Measurements from ENCODE around the gene NUDT16L1. TPM values are rescaled to one million over a fixed set of nuclear protein-coding genes. Genes with fewer than 3 reads are reported as not detected.

The NUDT16L1 gene
- total RNA-seq, 1 donor, result 28.5 TPM

DNA sequence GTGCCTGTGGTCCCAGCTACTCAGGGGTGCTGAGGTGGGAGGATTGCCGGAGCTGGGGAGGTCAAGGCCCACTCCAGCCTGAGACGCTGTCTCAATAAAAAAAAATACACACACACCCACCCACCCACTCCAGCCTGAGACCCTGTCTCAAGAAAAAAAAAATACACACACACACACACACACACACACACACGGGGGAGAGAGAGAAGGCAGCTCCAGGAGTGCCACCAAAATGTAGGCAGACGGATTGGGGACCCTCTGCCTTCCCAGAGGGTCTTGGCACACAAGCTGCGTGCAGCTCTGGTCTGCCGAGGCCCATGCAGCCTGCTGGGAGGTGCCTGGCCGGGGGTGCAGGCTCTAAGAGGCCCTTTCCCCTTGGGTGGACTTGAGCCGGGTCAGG, 5.9 kb upstream of the NUDT16L1 start:
- TF ChIP-seq, protein P1, sequence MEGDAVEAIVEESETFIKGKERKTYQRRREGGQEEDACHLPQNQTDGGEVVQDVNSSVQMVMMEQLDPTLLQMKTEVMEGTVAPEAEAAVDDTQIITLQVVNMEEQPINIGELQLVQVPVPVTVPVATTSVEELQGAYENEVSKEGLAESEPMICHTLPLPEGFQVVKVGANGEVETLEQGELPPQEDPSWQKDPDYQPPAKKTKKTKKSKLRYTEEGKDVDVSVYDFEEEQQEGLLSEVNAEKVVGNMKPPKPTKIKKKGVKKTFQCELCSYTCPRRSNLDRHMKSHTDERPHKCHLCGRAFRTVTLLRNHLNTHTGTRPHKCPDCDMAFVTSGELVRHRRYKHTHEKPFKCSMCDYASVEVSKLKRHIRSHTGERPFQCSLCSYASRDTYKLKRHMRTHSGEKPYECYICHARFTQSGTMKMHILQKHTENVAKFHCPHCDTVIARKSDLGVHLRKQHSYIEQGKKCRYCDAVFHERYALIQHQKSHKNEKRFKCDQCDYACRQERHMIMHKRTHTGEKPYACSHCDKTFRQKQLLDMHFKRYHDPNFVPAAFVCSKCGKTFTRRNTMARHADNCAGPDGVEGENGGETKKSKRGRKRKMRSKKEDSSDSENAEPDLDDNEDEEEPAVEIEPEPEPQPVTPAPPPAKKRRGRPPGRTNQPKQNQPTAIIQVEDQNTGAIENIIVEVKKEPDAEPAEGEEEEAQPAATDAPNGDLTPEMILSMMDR (IDR thresholded peaks at IDR 0.05; ENCODE audit: insufficient read depth, low read depth, low read length), result no peak
- H3K4me3 ChIP-seq (ENCODE audit: low read depth, low read length), result no peak overlapping the region
- no peak for DNase-seq (ENCODE audit: low read depth)

DNA sequence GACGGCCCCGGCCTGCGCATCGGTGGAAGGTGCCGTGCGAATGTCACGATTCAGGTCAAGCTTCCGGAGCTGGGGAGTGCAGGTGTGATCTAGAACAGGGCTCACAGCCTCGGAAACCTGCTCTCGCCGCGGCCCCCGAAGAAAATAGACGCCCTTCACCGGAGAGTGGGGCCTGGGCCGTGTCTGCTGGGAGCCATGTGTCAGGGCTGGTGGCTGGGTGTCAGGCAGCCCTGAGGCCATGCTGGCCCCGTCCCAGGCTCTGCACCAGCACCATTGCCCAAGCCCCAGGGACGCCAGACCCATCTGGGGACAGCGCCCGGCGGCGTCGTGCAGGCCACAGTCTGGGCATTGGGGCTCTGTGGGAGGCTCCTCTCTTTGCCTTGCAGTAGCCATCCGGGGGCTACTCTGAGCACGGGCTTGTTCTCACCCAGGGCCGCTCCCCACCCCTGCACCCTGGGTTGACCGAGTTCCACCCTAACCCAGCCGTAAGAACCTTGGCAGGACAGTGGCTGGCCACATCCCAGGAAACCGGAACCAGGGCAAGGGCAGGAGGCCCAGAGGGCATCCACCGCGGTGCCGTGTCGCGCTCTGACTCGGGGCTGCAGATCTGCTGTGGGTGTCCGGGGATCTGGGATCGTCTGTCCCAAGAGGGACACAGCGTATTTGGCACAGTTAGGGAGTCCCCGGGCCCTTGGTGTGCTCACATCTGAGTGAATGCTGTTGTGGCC, 5.3 kb upstream of the NUDT16L1 start:
- TF ChIP-seq, protein P1 (IDR thresholded peaks at IDR 0.05; ENCODE audit: insufficient read depth, low read depth, low read length), result no peak
- DNase-seq (ENCODE audit: low read depth), result no peak
- H3K4me3 ChIP-seq (ENCODE audit: low read depth, low read length), result no peak overlapping the region

DNA sequence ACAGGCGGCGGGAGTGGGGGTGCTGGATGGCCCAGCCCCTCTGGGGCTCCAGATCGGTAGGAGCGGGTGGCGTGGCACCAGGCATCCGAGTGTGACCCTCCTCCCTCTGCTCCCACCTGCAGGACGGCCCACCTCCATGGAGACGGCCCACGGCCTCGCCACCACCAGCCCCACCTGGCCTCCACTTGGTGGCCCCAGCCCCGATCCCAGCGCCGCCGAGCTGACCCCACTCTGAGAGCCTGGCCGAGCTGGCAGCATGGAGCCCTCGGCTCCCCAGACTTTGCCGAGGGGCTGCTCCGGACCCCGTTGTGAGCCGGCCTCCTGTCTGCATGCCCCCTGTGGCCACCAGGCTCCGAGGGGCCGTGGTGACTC, 4.7 kb upstream of the NUDT16L1 start:
- TF ChIP-seq, protein P1 (IDR thresholded peaks at IDR 0.05; ENCODE audit: insufficient read depth, low read depth, low read length), result no peak
- no peak for DNase-seq (ENCODE audit: low read depth)
- H3K4me3 ChIP-seq (ENCODE audit: low read depth, low read length), result no peak overlapping the region

DNA sequence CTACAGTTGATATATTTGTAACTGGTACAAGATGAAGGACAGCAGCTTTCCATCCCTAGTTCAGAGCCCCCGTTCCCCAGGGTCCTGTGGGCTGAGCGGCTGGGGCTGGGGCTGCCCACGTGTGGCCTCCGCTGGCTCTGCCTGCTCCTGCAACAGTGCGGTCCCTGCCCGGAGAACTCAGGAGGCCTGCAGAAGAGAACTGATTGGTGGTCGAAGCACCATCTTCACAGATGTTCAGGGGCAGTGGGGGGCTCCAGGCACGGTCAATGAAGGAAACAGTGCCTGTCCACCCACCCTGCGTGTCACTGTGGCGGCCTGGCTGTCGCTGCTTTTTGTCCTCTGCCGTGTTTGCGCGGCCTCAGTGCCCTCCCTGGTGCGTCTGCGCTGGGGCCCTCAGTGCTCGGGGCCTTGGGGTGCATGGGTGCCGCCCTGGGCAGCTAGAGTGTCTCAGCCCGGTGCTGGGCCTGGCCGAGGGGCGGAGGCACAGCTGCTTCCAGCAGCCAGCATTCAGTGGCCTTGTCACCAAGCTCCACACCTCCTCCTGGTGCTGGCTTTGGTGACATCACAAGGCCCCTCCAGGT, 4.2 kb upstream of the NUDT16L1 start:
- TF ChIP-seq, protein P1 (IDR thresholded peaks at IDR 0.05; ENCODE audit: insufficient read depth, low read depth, low read length), result no peak
- no peak for DNase-seq (ENCODE audit: low read depth)
- H3K4me3 ChIP-seq (ENCODE audit: low read depth, low read length), result no peak overlapping the region

DNA sequence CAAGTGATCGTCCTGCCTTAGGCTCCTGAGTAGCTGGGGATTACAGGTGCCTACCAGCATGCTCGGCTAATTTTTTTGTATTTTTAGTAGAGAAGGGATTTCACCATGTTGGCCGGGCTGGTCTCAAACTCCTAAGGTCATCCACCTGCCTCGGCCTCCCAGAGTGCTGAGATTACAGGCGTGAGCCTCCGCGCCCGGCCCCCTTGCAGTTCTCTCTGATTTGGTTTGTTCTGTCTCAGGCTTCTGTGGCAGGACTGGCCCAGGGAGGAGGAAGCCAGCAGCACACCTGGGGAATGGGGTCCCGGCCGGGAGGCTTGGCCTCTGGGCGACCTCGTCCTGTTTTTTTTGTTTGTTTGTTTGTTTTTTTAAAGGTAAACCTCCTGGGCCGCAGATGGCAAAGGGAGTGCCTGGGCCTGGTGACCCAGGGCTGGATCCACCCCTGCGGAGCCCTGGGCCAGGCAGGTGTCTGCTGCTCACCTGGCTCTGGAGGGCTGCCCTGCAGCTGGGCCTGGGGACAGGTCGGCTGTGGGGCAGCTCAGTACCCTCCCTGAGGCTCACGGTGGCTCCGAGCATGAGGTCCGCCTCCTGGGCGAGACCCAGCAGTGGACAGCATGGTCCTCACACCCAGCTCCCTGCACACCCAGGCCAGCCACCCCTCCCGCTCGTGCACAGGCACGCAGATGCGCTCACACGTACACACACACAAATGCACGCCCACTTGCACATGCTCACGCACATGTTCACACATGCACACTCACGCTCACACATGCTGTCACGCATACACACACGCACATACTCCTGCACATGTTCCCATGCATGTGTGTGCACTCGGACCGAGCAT, 3.3 kb upstream of the NUDT16L1 start:
- H3K4me3 ChIP-seq (ENCODE audit: low read depth, low read length), result no peak overlapping the region
- no peak for DNase-seq (ENCODE audit: low read depth)
- TF ChIP-seq, protein P1 (IDR thresholded peaks at IDR 0.05; ENCODE audit: insufficient read depth, low read depth, low read length), result no peak

DNA sequence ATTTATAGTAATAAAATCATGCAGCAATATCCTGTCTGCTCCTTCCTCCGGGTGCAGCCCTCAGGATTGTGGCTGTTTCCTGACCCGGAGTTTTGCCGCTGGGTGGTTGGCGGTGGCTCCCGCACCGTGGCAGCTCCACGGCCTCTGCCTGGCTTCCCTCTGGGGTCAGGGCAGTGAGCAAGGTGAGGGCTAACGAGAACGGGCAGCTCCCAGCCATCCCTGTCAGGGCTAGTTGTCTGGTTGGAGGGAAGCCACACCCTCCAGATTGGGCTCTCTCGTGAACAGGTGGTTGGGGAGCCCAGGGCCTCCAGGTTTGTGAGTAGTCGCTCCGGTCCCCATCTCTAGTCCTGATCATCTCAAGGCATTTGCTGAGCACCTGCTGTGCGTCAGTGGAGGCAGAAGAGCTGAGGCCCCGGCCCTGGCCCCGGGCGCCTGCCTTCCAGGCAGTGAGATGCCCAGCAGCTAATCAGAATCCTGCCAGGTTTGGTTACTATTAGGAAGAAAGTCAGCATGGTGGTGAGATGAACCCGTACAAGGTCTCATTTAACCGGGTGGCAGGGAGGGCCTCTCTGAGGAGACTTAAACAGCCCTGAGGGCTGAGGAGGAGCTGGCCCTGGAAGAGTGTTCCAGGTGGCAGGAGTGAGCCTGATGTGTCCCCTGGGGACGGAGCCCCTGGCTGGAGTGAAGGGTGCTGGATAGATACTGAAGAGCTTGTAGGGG, 2.3 kb upstream of the NUDT16L1 start:
- no peak overlapping the region for H3K4me3 ChIP-seq (ENCODE audit: low read depth, low read length)
- DNase-seq (ENCODE audit: low read depth), result no peak
- TF ChIP-seq, protein P1 (IDR thresholded peaks at IDR 0.05; ENCODE audit: insufficient read depth, low read depth, low read length), result no peak

Data from fibroblast of villous mesenchyme (primary cell).